ENCODE results near the gene CLCA1.
A peak's percentile ranks its signal among the peaks of the same experiment; 100 is the strongest.
"Not testable (repeated sequence)": the region's sequence is repeated elsewhere in the genome, so short reads cannot be mapped to it uniquely, and the experiment has no call there.

CLCA1 gene

GRCh38 chr1:86499987-86500593 is 31.4 kb downstream of the CLCA1 start:
- no peak for DNase-seq
- Histone ChIP-seq H3K4me3 (ENCODE audit: insufficient read depth, low read depth, low read length, poor library complexity, severe bottlenecking) (no peak overlapping the region), H3K27ac (ENCODE audit: insufficient read depth, low read length, poor library complexity, severe bottlenecking) (no peak overlapping the region), H3K4me1 (ENCODE audit: control insufficient read depth, insufficient read depth, low read length, poor library complexity, severe bottlenecking) (no peaks in the 10 kb centered on the region), H3K9me3 (ENCODE audit: control insufficient read depth, low read length) (no peaks in the 10 kb centered on the region), H3K36me3 (ENCODE audit: control insufficient read depth, insufficient read depth, low read length) (no peaks in the 10 kb centered on the region), H3K27me3 (replicated peaks; ENCODE audit: control insufficient read depth, insufficient read depth, low read length, poor library complexity, severe bottlenecking) (no peaks in the 10 kb centered on the region)

- no peak overlapping the region for H3K4me3 ChIP-seq (ENCODE audit: insufficient read depth, low read depth, low read length, poor library complexity, severe bottlenecking)
- no peaks in the 10 kb centered on the region for H3K36me3 ChIP-seq (ENCODE audit: control insufficient read depth, insufficient read depth, low read length)
- H3K27ac ChIP-seq (ENCODE audit: insufficient read depth, low read length, poor library complexity, severe bottlenecking) = no peak overlapping the region
- H3K9me3 ChIP-seq (ENCODE audit: control insufficient read depth, low read length) = no peaks in the 10 kb centered on the region
- DNase-seq = no peak
- no peaks in the 10 kb centered on the region for H3K27me3 ChIP-seq (replicated peaks; ENCODE audit: control insufficient read depth, insufficient read depth, low read length, poor library complexity, severe bottlenecking)
- H3K4me1 ChIP-seq (ENCODE audit: control insufficient read depth, insufficient read depth, low read length, poor library complexity, severe bottlenecking) = no peaks in the 10 kb centered on the region
Measured at GRCh38 chr1:86500714-86501113, 32.0 kb downstream of the CLCA1 start.

GRCh38 chr1:86502125-86502646 is 33.5 kb downstream of the CLCA1 start:
- H3K36me3 ChIP-seq (ENCODE audit: control insufficient read depth, insufficient read depth, low read length); H3K4me1 ChIP-seq (ENCODE audit: control insufficient read depth, insufficient read depth, low read length, poor library complexity, severe bottlenecking); H3K27me3 ChIP-seq (replicated peaks; ENCODE audit: control insufficient read depth, insufficient read depth, low read length, poor library complexity, severe bottlenecking); H3K9me3 ChIP-seq (ENCODE audit: control insufficient read depth, low read length); H3K27ac ChIP-seq (ENCODE audit: insufficient read depth, low read length, poor library complexity, severe bottlenecking): not testable (repeated sequence)
- peak; percentile 9 to 16 (median 13) for DNase-seq
- peak overlapping the region; percentile 43 for H3K4me3 ChIP-seq (ENCODE audit: insufficient read depth, low read depth, low read length, poor library complexity, severe bottlenecking)

- no peak for DNase-seq
- no peak overlapping the region for H3K27ac ChIP-seq (ENCODE audit: insufficient read depth, low read length, poor library complexity, severe bottlenecking)
- no peaks in the 10 kb centered on the region for H3K36me3 ChIP-seq (ENCODE audit: control insufficient read depth, insufficient read depth, low read length)
- H3K4me1 ChIP-seq (ENCODE audit: control insufficient read depth, insufficient read depth, low read length, poor library complexity, severe bottlenecking) = no peaks in the 10 kb centered on the region
- H3K4me3 ChIP-seq (ENCODE audit: insufficient read depth, low read depth, low read length, poor library complexity, severe bottlenecking) = peak overlapping the region; percentile 43
- H3K9me3 ChIP-seq (ENCODE audit: control insufficient read depth, low read length) = no peaks in the 10 kb centered on the region
- no peaks in the 10 kb centered on the region for H3K27me3 ChIP-seq (replicated peaks; ENCODE audit: control insufficient read depth, insufficient read depth, low read length, poor library complexity, severe bottlenecking)
Measured at GRCh38 chr1:86502721-86503405, 34.1 kb downstream of the CLCA1 start.

GRCh38 chr1:86503406-86504136 is 34.8 kb downstream of the CLCA1 start:
- Histone ChIP-seq H3K36me3 (ENCODE audit: control insufficient read depth, insufficient read depth, low read length) (no peaks in the 10 kb centered on the region), H3K4me1 (ENCODE audit: control insufficient read depth, insufficient read depth, low read length, poor library complexity, severe bottlenecking) (no peaks in the 10 kb centered on the region), H3K9me3 (ENCODE audit: control insufficient read depth, low read length) (no peaks in the 10 kb centered on the region), H3K4me3 (ENCODE audit: insufficient read depth, low read depth, low read length, poor library complexity, severe bottlenecking) (no peak overlapping the region), H3K27ac (ENCODE audit: insufficient read depth, low read length, poor library complexity, severe bottlenecking) (no peak overlapping the region), H3K27me3 (replicated peaks; ENCODE audit: control insufficient read depth, insufficient read depth, low read length, poor library complexity, severe bottlenecking) (no peaks in the 10 kb centered on the region)
- DNase-seq = no peak

GRCh38 chr1:86504137-86504479 is 35.4 kb downstream of the CLCA1 start:
- Histone ChIP-seq H3K36me3 (ENCODE audit: control insufficient read depth, insufficient read depth, low read length) (no peaks in the 10 kb centered on the region), H3K27me3 (replicated peaks; ENCODE audit: control insufficient read depth, insufficient read depth, low read length, poor library complexity, severe bottlenecking) (no peaks in the 10 kb centered on the region), H3K9me3 (ENCODE audit: control insufficient read depth, low read length) (no peaks in the 10 kb centered on the region), H3K4me3 (ENCODE audit: insufficient read depth, low read depth, low read length, poor library complexity, severe bottlenecking) (no peak overlapping the region), H3K27ac (ENCODE audit: insufficient read depth, low read length, poor library complexity, severe bottlenecking) (no peak overlapping the region), H3K4me1 (ENCODE audit: control insufficient read depth, insufficient read depth, low read length, poor library complexity, severe bottlenecking) (no peaks in the 10 kb centered on the region)
- DNase-seq = no peak

GRCh38 chr1:86504895-86505563 is 36.3 kb downstream of the CLCA1 start:
- Histone ChIP-seq H3K4me1 (ENCODE audit: control insufficient read depth, insufficient read depth, low read length, poor library complexity, severe bottlenecking) (no peaks in the 10 kb centered on the region), H3K36me3 (ENCODE audit: control insufficient read depth, insufficient read depth, low read length) (no peaks in the 10 kb centered on the region), H3K9me3 (ENCODE audit: control insufficient read depth, low read length) (no peaks in the 10 kb centered on the region), H3K4me3 (ENCODE audit: insufficient read depth, low read depth, low read length, poor library complexity, severe bottlenecking) (no peak overlapping the region), H3K27ac (ENCODE audit: insufficient read depth, low read length, poor library complexity, severe bottlenecking) (no peak overlapping the region), H3K27me3 (replicated peaks; ENCODE audit: control insufficient read depth, insufficient read depth, low read length, poor library complexity, severe bottlenecking) (no peaks in the 10 kb centered on the region)
- no peak for DNase-seq

GRCh38 chr1:86505564-86505902 is 36.8 kb downstream of the CLCA1 start:
- no peak for DNase-seq
- Histone ChIP-seq H3K4me3 (ENCODE audit: insufficient read depth, low read depth, low read length, poor library complexity, severe bottlenecking) (no peak overlapping the region), H3K9me3 (ENCODE audit: control insufficient read depth, low read length) (no peaks in the 10 kb centered on the region), H3K36me3 (ENCODE audit: control insufficient read depth, insufficient read depth, low read length) (no peaks in the 10 kb centered on the region), H3K4me1 (ENCODE audit: control insufficient read depth, insufficient read depth, low read length, poor library complexity, severe bottlenecking) (no peaks in the 10 kb centered on the region), H3K27me3 (replicated peaks; ENCODE audit: control insufficient read depth, insufficient read depth, low read length, poor library complexity, severe bottlenecking) (no peaks in the 10 kb centered on the region), H3K27ac (ENCODE audit: insufficient read depth, low read length, poor library complexity, severe bottlenecking) (no peak overlapping the region)

- Histone ChIP-seq H3K4me1 (ENCODE audit: control insufficient read depth, insufficient read depth, low read length, poor library complexity, severe bottlenecking) (no peaks in the 10 kb centered on the region), H3K9me3 (ENCODE audit: control insufficient read depth, low read length) (no peaks in the 10 kb centered on the region), H3K4me3 (ENCODE audit: insufficient read depth, low read depth, low read length, poor library complexity, severe bottlenecking) (no peak overlapping the region), H3K27ac (ENCODE audit: insufficient read depth, low read length, poor library complexity, severe bottlenecking) (no peak overlapping the region), H3K36me3 (ENCODE audit: control insufficient read depth, insufficient read depth, low read length) (no peaks in the 10 kb centered on the region), H3K27me3 (replicated peaks; ENCODE audit: control insufficient read depth, insufficient read depth, low read length, poor library complexity, severe bottlenecking) (no peaks in the 10 kb centered on the region)
- peak in 1 of 3 donors; percentile 6 for DNase-seq
Measured at GRCh38 chr1:86507935-86508582, 39.3 kb downstream of the CLCA1 start.
